Motor neuron (in vitro differentiated cells): ENCODE measurements around the gene SLC23A1. TPM values are rescaled to one million over a fixed set of nuclear protein-coding genes. Genes with fewer than 3 reads are reported as not detected.
"Not testable (repeated sequence)": the region's sequence is repeated elsewhere in the genome, so short reads cannot be mapped to it uniquely, and the experiment has no call there.

Experiments
- ATAC-seq, 8 experiments: fragments of 200-7000 bp; cut with Tn5 transposase; replicated peaks in 6 of 8; 2 replicates each; pipeline ENCODE4 v1.8.0; 2021; ENCODE audit warnings: mild to moderate bottlenecking in 8 of 8, moderate library complexity in 8 of 8
- H3K27ac ChIP-seq, 2 donors: fragments of 250-450 bp; sonication (Bioruptor Pico); 2 replicates each; pipeline ENCODE4 v1.9.0; 2021; ENCODE audit warnings: antibody characterized with exemption in 2 of 2, mild to moderate bottlenecking in 2 of 2, moderate library complexity in 1 of 2
- H3K4me1 ChIP-seq, 2 donors: fragments of 250-450 bp; sonication (Bioruptor Pico); replicated peaks in 1 of 2; 2 replicates each; pipeline ENCODE4 v1.6.1; 2021; ENCODE audit warnings: antibody characterized with exemption in 2 of 2, mild to moderate bottlenecking in 2 of 2, moderate library complexity in 1 of 2
- H3K4me3 ChIP-seq, 5 donors: fragments of 250-450 bp; sonication (Bioruptor Pico); 2 replicates each; pipeline ENCODE4 v1.9.0; 2021; ENCODE audit warnings: antibody characterized with exemption in 5 of 5, mild to moderate bottlenecking in 5 of 5, moderate library complexity in 4 of 5
- WGBS, 10 experiments: fragments of 450-650 bp; shearing (Covaris generic); methylation state at CpG; one replicate each; pipeline ENCODE4 v1.0.0; 2022; 5-methylcytosine and 5-hydroxymethylcytosine counted together
- in situ Hi-C, 9 experiments: fragments of 400-800 bp; cut with MboI; loops; one replicate each; pipeline ENCODE4 v1.15.0; 2021; ENCODE audit warnings: low sequenced_read_pairs in 9 of 9, low pct_unique_long_range_greater_than_20kb in 2 of 9; ENCODE audit not compliant: unreplicated experiment in 9 of 9
- total RNA-seq, 8 experiments: library from RNA; unstranded; fragments of 300-600 nt; gene quantifications; 2 replicates each; pipeline versions ENCODE4 v1.2.3 to v1.2.4, GENCODE V29; 2022

SLC23A1 gene
- total RNA-seq, 8 experiments from 2014 or later: 0.25 to 4.1 (median 1.1) TPM

DNA sequence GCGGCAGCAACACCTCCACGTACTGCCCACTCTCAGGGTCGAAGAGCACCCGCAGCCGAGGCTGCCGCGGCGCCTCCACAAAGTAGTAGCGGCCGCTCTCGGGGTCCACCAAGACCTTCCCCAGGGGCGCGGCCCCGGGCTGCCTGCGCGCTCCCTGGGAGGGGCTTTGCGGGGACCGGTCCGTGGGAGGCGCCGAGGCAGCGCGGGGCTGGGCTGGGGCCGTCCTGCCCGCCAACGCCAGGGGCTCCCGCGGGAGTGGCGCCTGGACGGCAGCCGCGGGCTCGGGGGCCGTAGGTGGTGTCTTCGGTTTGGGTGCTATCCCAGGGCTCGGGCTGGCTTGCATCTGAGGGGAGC is 9.2 kb upstream of the SLC23A1 start:
- Histone ChIP-seq H3K4me1 (no peaks in the 10 kb centered on the region), H3K4me3 (no peak overlapping the region), H3K27ac (no peak overlapping the region)
- in situ Hi-C loops: no loop called here
- peak in 3 of 8 experiments; percentile 1 to 28 (median 1) for ATAC-seq
- no CpG with 5 or more reads among the region's 36 CpGs for WGBS, 10 experiments

DNA sequence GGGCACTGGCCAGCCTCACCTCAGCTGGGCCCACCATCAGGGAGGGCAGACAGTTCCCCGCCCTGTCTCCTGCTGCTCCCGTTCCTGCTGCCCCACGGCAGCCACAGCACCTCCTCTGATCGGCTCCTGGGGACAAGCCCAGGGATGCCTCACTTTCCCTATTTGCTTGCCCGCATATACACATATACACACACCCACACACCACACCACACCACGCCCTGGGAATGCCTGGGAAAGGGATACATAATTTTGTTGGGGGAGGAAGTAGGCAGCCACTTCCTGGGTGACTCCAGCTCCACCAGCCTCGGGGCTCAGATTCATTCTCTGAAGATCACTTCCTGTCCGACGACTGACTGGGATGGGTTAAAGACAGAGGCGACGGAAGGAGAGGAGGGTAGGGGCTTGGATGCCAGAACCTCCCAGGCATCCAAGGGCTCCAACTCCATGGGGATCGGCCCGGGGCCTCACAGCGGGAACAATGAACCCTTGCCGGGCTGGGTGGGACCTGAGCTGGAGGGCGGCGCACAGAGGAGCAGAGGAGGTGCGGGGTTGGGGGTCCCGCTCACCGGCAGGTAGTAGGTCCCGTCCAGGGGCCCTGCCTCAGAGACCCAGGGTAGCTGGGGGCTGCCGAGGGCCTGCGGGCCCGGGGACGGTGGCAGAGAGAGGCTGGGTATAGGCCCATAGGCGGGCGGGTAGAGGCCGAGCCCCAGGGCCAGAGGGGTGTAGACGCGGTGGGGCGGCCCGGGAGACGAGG is 8.7 kb upstream of the SLC23A1 start:
- Histone ChIP-seq H3K27ac (no peak overlapping the region), H3K4me1 (no peaks in the 10 kb centered on the region), H3K4me3 (no peak overlapping the region)
- peak in 3 of 8 experiments; percentile 3 to 28 (median 12) for ATAC-seq
- 5 to 100% (median 88%) methylated on average over 1 to 4 of the region's 33 CpGs; no CpG with 5 or more reads in 4 of the 10 experiments for WGBS, 10 experiments
- in situ Hi-C loops: no loop called here

DNA sequence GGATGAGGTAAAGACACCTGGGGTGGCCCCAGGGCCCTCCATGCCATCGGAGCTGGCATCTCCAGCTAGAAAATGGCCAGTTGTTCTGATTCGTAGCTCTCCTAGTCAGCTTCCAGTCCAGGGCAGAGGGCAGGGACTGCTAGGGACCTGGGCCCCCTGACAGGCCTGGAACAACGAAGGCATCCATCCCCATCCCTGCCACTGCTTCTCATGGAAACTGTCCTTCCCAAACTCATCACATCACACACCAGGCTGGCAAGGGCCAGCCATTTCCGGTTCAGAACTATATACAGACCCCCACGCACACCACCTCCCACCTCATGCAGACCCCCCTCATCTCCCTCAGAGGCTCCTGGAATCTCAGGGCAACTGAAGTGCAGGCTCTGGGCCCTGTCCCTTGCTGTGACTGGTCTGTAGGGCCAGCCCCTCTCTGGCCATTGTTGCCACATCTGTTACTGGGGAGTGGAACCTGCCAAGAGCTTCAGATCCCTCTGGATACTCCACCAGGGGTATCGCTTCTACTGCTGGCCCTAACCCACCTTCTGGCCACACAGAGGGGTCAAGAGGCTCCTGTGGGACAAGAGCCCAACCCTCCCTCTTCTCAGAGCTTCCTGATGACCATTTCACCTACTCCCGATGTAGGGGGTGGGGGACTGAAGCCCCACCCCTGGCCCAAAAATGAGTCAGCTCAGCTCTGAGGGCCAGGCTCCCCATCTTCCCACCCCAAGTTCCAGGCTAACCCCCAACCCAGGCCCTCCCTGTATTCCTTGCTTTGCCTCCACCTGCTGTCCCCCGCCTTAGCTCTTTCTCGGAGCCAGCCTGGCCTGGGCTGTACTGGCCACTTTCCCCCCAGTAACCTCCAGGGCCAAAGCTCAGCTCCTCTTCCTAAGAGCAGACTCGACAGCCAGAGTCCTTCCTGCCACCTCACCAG is 7.8 kb upstream of the SLC23A1 start:
- in situ Hi-C loops: no loop called here
- 90 to 100% (median 100%) methylated on average over 1 to 3 of the region's 10 CpGs; no CpG with 5 or more reads in 6 of the 10 experiments for WGBS, 10 experiments
- ATAC-seq: no peak

DNA sequence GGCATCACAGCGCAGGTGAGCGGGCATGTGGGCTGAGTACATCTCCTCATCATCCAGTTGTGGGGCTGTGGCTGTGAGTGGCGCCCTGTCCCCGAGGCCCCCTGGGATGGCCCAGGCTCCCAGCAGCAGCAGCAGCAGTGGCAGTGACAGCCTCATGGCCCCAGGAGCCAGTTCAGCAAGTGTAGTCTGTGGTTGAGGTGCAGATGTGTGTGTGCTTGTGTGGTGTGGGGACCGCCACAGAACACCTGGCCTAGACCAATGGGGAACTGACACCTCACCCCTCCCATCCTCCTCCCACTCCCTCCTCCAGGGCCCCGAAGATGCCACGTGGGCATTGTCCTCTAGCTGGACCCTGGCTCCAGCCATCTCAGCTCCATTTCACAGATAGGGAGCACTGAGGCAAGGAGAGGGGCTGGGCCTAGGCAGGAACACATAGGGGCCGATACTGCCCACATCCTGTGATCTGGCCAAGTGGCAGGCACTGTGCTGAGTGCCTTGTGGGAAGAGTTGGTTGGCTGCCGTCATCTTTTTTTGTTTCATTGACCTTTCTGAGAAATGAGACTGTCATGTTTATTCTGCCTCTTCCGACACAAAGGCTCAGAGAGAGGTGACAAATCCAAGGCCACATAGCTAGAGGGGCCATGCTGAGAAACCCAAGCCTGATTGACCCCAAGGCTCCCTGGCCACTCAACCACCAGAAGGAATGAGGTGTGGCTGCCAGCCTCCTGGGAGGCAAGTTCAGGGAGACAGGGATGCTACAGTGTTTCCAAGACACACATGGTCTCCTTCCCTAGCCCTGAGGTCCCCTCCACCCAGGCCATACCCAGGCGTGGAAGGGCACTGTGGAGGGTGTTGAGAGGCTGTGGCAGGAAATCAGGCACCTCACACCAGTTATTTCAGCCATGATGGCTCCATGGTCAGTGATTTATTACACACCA is 6.9 kb upstream of the SLC23A1 start, which contains the start of gene MZB1:
TSS of gene MZB1 (minus strand) at position 213 of the 938 bp plus-strand sequence. CDS start at position 156, 57 bp downstream.
- H3K27ac ChIP-seq: no peak within 1 kb of the TSS
- ATAC-seq: no peak
- no peak within 1 kb of the TSS for H3K4me3 ChIP-seq
- in situ Hi-C loops: no loop called here
- WGBS, 10 experiments: 58 to 93% (median 90%) methylated on average over 2 to 3 of the region's 11 CpGs; no CpG with 5 or more reads in 5 of the 10 experiments
- H3K4me1 ChIP-seq: no peaks in the 10 kb centered on the region

More for the DNA sequence above, 7.8 kb upstream of the SLC23A1 start:
- Histone ChIP-seq H3K4me1 (no peaks in the 10 kb centered on the region), H3K4me3 (no peak overlapping the region), H3K27ac (no peak overlapping the region)

DNA sequence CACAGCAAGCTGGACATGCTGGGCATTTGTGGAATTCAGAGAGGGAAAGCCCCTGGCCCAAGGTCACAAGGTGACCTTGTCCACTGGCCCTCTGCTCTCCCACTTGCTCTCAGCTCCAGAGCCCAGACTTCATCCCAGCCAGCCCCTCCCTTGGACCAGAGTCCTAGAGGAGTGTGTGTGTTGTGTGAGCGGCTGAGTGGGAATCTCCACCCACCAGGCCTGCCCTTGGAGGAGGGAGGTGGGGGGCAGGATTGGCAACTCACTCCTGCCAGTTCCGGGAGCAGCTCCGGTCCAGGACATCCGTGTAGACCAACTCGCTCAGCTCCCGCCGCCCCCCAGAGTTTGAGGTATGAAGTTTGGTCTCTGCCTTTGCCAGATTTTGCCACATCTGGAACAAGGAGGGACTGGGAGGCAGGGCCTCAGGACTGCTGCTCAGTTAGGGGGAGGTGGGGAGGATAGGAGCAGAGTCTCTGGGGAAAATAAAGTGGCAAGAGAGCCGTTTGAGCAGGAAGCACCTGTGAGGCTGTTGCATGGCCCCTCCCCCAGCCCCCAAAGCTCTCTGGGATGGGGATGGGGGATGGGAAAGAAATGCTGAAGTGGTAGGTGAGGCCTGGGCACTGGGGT is 5.2 kb upstream of the SLC23A1 start:
- Histone ChIP-seq H3K4me1 (no peaks in the 10 kb centered on the region), H3K4me3 (no peak overlapping the region), H3K27ac (no peak overlapping the region)
- in situ Hi-C loops: no loop called here
- 6 to 20% methylated on average over 1 to 3 of the region's 8 CpGs; no CpG with 5 or more reads in 8 of the 10 experiments for WGBS, 10 experiments
- ATAC-seq: peak in 6 of 8 experiments; percentile 13 to 40 (median 28)

DNA sequence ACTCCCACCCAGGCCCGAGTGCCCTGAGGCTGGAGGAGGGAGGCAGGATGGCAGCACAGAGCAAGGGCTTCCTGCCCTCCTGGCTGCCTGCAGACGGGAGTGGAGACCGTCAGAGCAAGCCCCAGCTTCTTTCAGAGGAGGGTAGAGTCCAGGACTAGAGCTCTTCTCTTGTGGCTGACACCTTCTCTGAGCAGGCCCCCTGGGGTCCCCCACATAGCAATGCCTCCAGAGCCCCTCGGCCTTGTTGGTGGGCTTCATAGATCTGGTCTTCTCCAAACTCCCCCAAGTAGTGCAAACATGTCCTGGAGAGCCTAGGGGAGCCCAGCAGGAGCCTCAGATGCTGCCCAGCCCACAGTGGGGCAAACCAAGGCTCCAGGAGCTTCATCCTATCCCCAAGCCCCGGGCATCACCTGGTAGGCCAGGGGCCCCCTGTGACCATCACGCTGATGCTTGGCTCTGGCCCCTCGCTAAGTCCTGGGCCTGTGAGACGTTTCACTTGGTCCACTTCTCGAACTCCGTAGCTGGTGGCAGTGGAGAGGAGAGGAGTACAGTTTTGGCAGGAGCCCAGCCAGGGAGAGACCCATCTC is 4.6 kb upstream of the SLC23A1 start:
- Histone ChIP-seq H3K4me1 (no peaks in the 10 kb centered on the region), H3K4me3 (no peak overlapping the region), H3K27ac (no peak overlapping the region)
- no peak for ATAC-seq
- in situ Hi-C loops: no loop called here
- 10 to 90% (median 72%) methylated on average over 1 to 4 of the region's 10 CpGs; no CpG with 5 or more reads in 5 of the 10 experiments for WGBS, 10 experiments

DNA sequence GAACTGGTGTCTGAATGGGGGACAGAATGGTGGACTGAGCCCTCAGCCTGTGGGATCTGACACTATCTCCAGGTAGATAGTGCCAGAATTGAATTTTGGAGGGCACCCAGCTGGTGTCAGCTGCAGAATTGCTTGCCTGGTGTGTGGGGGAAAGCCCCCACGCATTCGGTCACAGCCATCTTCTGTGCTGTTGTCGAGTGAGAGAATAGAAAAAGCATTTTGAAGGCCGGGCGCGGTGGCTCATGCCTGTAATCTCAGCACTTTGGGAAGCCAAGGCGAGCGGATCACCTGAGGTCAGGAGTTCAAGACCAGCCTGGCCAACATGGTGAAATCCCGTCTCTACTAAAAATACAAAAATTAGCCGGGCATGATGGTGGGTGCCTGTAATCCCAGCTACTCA is 3.9 kb upstream of the SLC23A1 start:
- H3K27ac ChIP-seq, H3K4me3 ChIP-seq, ATAC-seq, H3K4me1 ChIP-seq, in situ Hi-C loops: not testable (repeated sequence)
- 57 to 100% (median 91%) methylated on average over 1 to 6 of the region's 10 CpGs; no CpG with 5 or more reads in 3 of the 10 experiments for WGBS, 10 experiments

DNA sequence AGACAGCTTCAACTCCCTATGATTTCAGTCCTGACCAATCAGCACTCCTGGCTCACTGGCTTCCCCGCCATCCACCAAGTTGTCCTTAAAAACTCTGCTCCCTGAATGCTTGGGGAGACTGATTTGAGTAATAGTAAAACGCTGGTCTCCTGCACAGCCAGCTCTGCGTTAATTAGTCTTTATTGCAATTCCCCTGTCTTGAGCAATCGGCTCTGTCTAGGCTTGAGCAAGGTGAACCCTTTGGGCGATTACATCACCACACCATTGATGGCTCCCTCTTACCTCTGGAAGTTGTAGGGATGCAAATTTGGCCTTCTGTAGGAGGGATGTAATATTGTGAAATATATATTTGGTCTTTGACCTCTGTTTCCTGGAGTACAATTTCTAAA is 2.9 kb upstream of the SLC23A1 start:
- no peak overlapping the region for H3K4me3 ChIP-seq
- no peak overlapping the region for H3K27ac ChIP-seq
- 60 to 100% (median 85%) methylated on average over 1 to 5 of the region's 5 CpGs; no CpG with 5 or more reads in 4 of the 10 experiments for WGBS, 10 experiments
- ATAC-seq: no peak
- H3K4me1 ChIP-seq: no peaks in the 10 kb centered on the region
- in situ Hi-C loops: no loop called here

DNA sequence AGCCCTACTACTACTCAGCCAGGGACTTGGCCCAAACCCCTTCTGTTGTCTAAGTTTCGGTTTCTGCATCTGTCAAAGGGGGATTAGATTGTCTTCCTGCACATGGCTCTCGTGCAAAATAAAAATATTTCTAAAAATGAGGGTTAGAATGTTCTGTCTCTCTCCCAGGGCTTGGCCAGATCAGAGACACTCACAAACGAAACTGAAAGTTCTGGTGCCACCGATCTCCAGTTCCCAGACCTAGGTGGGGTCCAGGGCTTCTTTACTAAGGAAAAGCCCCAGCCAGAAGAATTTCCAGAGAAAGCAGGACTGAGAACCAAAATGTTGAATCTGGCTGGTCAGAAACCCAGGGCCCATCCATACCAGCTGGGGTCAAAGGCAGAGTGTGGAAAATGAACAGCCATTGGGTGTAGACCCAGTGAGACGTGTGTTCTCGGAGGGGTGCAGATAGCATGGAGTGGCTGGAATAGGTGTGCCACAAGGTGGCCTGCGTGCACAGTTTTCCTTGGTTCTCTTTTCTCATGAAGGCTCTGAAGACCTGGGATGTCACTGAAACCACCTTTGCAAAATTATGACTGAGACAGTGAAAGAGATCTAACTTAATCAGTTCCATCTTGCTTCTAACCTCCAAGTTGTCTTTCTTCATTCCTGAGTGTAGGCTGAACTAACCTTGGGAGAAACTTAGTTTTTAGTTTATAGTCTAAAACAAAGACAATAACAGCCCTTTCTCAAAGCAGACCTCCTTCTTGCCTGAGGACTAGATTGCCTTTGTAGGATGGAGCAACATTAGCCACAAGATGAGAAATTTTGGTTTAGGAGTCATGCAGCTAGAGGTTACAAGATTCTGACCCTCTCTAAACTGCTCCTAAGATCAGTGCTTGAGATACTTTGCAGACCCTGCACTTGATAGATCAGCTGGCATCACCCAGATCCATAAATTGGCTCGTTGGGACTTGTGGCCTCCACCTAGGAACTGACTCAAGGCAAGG is 2.3 kb upstream of the SLC23A1 start:
- in situ Hi-C loops: no loop called here
- Histone ChIP-seq H3K4me3 (no peak overlapping the region), H3K27ac (no peak overlapping the region), H3K4me1 (no peaks in the 10 kb centered on the region)
- WGBS, 10 experiments: 0 to 75% (median 23%) methylated on average over 1 to 4 of the region's 8 CpGs; no CpG with 5 or more reads in 5 of the 10 experiments
- peak in 3 of 8 experiments; percentile 74 to 76 (median 74) for ATAC-seq

DNA sequence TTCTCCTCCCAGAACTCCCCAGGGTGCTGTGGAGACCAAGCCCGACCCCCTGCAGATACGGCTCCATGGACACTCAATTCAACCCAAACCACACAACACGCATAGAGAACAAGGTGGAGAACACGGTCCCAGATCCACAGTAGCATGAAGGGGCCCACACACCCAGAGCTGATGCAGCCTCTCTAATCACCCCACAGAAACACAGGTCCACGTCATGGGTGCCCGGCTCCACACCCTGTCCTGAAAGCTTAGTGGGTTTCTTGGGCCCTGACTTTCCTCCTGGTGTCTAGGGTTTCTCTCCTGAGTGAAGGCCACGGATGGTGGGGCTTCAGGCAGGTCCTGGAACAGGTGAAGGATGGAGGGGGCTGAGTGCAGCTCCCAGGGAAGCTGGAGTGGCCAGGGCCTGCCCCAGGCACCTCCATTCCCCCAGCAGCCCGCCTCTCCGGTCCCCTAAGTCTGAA is 1.5 kb upstream of the SLC23A1 start:
- Histone ChIP-seq H3K27ac (no peak overlapping the region), H3K4me1 (no peaks in the 10 kb centered on the region), H3K4me3 (no peak overlapping the region)
- in situ Hi-C loops: no loop called here
- WGBS, 10 experiments: 72 to 87% (median 83%) methylated on average over 1 to 3 of the region's 9 CpGs; no CpG with 5 or more reads in 5 of the 10 experiments
- ATAC-seq: peak in 2 of 8 experiments; percentile 5 to 14
